Stimulated activated CD4-positive, alpha-beta T cell treated with anti-CD3 and anti-CD28 coated beads, TNF-alpha, amount 100 ng/mL, for 48 hours (primary cell): ENCODE data around the gene KRTAP10-2.
A peak's percentile ranks its signal among the peaks of the same experiment; 100 is the strongest.
"Not testable (repeated sequence)": the region's sequence is repeated elsewhere in the genome, so short reads cannot be mapped to it uniquely, and the experiment has no call there.

Experiments
- DNase-seq, 3 donors: peaks; one replicate each; pipeline ENCODE4 v3.0.0-alpha.2; 2020; ENCODE audit warnings: low read depth in 3 of 3

KRTAP10-2 gene

DNA sequence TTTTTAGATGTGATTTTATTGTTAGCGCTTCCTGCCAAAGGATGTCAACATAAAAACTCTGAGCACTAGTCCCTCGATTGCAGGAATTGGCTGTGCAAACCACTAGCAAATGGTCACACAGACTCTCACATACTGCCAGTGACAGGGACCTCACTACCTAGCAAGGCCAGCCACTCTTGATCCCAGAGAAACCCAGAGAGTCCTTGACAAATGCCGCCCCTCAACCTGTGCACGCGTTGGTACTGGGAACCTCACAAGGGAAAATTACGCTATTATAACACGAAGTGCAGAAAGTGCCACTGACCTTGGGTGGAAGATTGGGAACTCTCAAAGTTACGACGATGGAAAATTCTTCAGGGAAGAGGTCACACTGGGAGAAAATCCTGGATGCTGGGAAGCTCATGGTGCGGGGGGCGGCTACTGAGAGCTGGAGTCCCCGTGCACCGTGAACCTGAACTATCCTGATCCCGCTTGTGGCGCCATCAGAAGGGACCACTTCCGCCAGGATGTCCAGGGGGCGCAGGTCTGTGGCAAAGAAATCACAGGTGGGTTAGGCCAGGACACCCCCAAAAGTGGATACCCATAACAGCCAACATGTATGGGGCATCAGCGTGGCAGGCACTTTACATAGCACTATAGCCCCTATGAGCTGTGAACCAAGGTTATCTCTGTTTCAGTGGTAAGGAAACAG, 16.3 kb upstream of the KRTAP10-2 start:
- no peak for DNase-seq

GRCh38 chr21:44566403-44566802, 15.1 kb upstream of the KRTAP10-2 start:
- no peak for DNase-seq

DNA sequence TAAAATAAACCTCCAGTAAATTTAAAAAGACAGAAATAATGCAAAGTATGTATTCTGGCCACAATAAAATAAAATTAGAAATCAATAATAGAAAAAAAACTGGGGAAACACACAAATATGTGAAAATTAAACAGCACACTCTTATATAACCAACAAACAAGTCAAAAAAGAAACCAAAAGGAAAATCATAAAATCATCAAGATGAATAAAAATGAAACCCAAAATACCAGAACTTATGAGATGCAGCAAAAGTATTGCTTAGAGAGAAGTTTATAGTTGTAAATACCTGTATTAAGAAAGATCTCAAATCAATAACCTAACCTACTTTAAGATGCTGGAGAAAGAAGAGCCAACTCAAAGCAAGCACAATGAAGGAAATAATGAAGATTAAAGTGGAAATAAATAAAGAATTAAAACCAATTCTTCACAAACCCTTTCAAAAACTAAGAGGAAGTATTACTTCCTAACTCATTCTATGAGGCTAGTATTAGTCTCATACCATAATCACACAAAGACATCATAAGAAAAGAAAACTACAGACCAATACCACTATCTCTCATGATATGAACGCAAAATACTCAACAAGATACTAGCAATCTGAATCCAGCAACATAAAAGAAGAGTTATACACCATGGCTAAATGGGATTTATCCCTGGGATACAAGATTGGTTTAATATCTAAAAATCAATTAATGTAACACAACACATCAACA, 13.7 kb upstream of the KRTAP10-2 start:
- no peak for DNase-seq

- DNase-seq: no peak
Measured at GRCh38 chr21:44564099-44564498, 12.8 kb upstream of the KRTAP10-2 start.

GRCh38 chr21:44558695-44559094, 7.4 kb upstream of the KRTAP10-2 start, which contains the start of gene KRTAP10-3:
KRTAP10-3 (minus strand) TSS chr21:44558795; CDS start chr21:44558715, 80 bp downstream.
- DNase-seq: no peak

DNA sequence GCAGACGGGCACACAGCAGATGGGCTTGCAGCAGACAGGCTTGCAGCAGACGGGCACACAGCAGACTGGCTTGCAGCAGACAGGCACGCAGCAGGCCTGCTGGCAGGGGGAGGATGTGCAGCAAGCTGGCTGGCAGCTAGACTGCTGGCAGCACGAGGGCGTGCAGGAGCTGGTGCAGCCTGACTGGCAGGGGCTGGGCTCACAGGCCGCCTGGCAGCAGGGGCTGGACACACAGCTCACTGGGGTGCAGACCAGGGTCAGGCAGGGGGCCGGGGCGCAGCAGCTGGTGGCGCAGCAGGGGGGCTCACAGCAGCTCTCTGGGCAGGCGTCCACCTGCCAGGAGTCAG, 7.0 kb upstream of the KRTAP10-2 start:
- DNase-seq: not testable (repeated sequence)

GRCh38 chr21:44557491-44558328, 6.4 kb upstream of the KRTAP10-2 start:
- no peak for DNase-seq

DNA sequence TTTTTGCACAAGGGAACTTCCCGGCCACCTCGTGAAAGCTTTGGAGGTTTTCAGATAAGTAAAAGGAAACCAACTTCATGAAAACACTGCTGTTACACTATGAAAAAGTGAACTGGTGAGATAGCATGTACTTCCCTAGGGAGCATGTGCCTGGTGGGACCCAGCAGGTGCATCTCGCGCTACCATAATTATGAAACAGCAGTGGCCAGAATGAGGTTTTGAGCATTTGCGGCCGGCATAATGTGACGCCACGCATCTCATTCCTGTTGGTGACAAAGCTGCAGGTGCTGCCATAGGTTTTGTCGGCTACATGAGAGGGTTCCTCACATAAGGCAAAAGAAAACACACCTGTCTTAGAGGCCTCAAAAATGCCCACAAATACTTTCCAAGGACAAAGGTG, 5.6 kb upstream of the KRTAP10-2 start:
- no peak for DNase-seq

GRCh38 chr21:44555200-44555875, 4.0 kb upstream of the KRTAP10-2 start:
- no peak for DNase-seq

DNA sequence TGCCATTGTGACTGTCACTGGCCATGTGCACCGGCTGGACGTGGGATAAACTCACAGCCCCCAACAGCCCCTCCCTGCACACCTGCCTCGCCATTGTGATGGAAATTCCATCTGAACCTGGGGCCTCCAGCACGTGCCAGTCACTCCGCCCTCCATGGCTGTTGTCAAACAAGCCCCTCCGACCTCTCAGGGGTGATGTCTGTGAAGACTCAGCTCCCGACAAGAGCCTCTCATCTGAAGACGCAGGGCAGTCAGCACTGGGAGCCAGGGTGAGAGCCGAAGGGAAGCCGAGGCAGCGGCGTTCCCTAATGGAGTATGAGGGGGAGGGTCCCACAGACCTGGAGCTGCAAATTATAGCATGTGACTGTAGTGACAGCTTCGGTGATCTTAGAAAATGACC, 1.4 kb upstream of the KRTAP10-2 start:
- no peak for DNase-seq

DNA sequence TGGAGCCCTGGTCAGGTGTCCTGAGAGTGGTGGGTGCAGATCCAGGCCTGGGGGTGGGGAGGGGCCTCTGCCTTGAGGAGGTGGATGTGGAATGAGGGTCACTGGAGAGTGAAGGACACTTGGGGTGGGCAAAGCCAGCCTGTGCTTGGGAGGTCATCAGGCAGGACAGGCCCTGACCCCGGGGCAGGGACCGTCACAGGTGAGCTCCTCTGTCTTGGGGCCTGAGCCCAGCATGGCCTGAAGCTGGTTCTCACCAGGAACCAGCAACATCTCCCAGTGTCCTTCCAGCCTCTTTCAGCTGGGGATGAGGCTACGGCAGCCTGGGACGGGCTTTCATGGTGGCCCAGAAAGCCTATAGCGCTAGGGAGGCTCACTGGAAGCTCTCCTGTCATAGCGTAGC, 831 bp upstream of the KRTAP10-2 start:
- no peak for DNase-seq

- no peak for DNase-seq
Measured at GRCh38 chr21:44550807-44551206, 498 bp downstream of the KRTAP10-2 start.

GRCh38 chr21:44550285-44550684, 1.0 kb downstream of the KRTAP10-2 start:
- DNase-seq: not testable (repeated sequence)

DNA sequence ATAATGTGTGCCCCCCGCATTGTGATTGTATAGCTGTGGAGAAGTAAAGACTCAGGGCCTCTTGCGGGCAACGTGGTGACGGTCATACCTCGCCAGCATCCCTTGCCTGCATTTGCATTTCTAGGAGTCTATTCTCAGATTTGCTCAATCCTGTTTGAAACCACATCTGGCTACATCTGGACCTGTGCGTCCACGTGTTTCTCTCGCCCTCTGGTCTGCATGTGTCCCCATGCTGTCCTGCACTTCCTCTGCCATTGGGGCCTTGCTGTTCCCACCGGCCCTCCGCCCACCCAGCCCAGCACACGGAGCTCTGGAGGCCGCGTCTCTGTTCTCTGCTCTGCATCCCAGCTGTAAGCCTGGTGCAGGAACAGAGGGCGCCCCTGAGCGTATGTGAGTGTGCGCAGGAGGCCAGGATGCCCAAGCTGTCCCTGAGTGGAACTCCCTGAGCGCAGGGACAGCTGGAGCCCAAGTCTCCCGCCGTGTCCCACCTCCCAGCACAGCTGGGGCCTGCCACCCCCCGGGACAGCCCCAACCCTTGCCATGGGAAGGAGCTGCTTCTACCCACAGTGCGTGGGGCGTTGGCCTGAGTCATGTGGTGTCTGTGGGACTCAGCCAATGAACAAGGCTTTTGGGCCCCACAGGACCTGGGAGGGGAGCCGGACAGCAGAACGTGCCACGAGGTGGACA, 1.6 kb downstream of the KRTAP10-2 start:
- no peak for DNase-seq

- DNase-seq: no peak
Measured at GRCh38 chr21:44548922-44549321, 2.4 kb downstream of the KRTAP10-2 start.

DNA sequence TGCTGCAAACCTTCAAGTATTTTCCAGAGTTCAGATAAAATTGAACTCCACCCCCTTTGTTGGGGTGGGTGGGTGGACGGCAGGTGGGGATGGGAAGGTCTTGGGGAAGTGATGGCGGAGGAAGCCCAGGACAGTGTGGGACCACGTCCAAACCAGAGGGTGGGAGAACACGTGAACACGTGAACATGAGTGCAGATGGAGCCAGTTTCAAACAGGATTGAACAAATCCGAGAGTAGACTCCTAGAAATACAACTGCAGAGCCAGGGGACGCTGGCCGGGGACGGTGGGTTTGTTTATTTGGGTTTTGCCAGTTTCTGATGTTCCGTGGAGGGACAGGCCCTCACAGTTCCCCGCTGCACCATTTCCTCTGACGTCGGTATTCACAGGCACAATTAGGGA, 2.9 kb downstream of the KRTAP10-2 start:
- DNase-seq: no peak

DNA sequence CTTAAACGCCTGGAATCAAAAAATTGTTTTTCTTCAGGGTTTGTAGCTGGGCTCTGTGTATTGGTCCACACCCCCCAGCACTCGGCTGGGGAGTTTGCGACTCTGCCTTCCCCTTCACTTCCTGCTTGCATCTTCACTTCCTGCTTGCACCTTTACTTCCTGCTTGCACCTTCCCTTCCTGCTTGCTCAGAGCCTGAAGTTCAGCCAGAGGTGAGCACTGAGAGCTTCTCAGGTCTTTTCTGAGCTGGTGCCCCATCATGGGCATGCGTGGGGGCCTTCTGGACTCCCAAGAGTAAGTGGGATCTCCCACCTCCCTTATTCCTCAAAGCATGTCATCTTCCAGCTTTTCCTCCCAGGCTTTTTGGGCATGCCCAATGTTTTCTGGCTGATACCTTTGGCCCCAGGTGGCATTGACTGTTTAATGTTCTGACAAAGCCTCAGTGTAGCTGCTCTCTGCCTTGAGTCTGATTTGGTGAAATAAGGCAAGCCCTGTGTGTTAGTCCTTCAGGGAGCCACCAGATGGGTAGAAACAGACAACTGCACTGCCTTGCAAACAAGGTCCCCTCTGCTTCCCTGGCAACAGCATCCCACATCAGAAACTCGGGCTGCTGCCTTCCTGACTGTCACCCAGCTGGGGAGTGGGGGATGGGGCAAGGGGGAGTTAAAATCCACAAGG, 3.5 kb downstream of the KRTAP10-2 start:
- DNase-seq: peak in 1 of 3 donors; percentile 3

- DNase-seq: no peak
Measured at GRCh38 chr21:44544566-44544965, 6.7 kb downstream of the KRTAP10-2 start.

- no peak for DNase-seq
Measured at GRCh38 chr21:44542716-44543115, 8.6 kb downstream of the KRTAP10-2 start.

GRCh38 chr21:44540741-44541288, 10.5 kb downstream of the KRTAP10-2 start:
- no peak for DNase-seq
